HUES48 (cell line): ENCODE measurements around the gene KCTD2.

Experiments used
- H3K27ac ChIP-seq: one replicate; pipeline ENCODE4 v1.7.0; 2013; ENCODE audit warnings: low read depth, low read length, inconsistent platforms
- H3K27me3 ChIP-seq: 2 replicates; pipeline ENCODE4 v1.6.1; 2013; ENCODE audit warnings: mild to moderate bottlenecking, low read length; ENCODE audit not compliant: control insufficient read depth, insufficient read depth
- H3K36me3 ChIP-seq: 2 replicates; pipeline ENCODE4 v1.6.1; 2013; ENCODE audit warnings: low read length; ENCODE audit not compliant: control insufficient read depth, insufficient read depth
- H3K4me1 ChIP-seq: 2 replicates; pipeline ENCODE4 v1.6.1; 2013; ENCODE audit warnings: mild to moderate bottlenecking, low read length; ENCODE audit not compliant: control insufficient read depth, insufficient read depth
- H3K4me3 ChIP-seq: 2 replicates; pipeline ENCODE4 v1.5.1; 2013; ENCODE audit warnings: mild to moderate bottlenecking, low read depth, low read length
- H3K9ac ChIP-seq: 2 replicates; pipeline ENCODE4 v1.6.1; 2013; ENCODE audit warnings: mild to moderate bottlenecking, low read depth, low read length, moderate library complexity
- H3K9me3 ChIP-seq: 2 replicates; pipeline ENCODE4 v1.6.1; 2013; ENCODE audit warnings: low read length; ENCODE audit not compliant: control insufficient read depth, insufficient read depth

Gene KCTD2

DNA sequence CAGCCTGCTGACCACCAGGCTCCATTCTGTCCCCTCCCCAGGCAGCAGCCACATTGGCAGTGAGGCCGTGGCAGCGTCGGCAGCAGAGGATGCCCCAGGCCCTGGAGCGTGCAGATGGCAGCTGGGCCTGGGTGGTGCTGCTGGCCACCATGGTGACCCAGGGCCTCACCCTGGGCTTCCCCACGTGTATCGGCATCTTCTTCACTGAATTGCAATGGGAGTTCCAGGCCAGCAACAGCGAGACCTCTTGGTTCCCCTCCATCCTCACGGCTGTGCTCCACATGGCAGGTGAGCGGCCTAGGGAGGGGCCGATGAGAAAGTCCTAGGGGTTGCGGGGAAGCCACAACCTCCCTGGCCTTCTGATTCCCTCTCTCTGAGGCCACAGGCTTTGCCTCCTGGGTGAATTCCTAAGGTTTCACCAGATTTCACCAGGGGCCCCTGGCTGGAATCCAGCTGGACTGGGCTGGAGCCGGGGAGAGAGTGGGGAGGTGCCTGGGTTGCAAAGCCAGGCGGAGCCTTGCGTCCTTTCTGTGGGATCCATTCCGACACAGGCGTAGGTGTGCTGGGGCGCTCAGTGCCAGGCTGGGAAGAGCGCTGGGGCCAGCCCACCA lies 46.6 kb downstream of the KCTD2 start:
- H3K9me3 ChIP-seq: no peaks in the 10 kb centered on the region
- peaks cover 12% of the 10 kb centered on the region for H3K4me1 ChIP-seq
- no peaks in the 10 kb centered on the region for H3K36me3 ChIP-seq
- H3K9ac ChIP-seq: no peak overlapping the region
- H3K27ac ChIP-seq: no peak overlapping the region
- H3K4me3 ChIP-seq: no peak overlapping the region
- no peaks in the 10 kb centered on the region for H3K27me3 ChIP-seq

DNA sequence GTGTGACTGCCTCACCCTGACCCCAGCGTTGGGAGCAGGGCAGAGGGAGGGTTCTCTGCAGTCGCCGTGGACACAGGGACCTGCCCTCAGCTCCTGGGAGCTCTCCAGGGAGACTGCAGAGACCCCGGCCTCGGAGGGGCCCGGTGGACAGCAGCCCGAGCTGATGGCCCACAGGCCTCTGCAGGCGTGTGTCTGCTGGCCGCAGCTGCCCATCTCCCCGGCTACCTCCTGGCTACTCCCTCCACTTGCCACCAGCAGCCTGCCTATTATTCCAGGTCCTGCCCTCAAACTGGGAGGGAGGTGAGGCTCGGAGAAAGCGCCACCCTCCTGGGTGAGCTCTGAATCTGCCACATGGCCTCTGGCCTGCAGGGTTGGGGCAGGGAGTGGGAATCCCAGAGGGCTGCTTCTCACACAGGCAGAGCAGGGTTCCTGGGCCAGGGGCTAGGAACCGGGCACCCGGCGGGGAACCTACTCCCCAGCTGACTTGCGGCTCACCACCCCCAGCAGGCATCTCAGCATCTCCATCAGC lies 47.9 kb downstream of the KCTD2 start:
- H3K4me3 ChIP-seq: no peak overlapping the region
- H3K27me3 ChIP-seq: no peaks in the 10 kb centered on the region
- H3K4me1 ChIP-seq: peaks cover 8% of the 10 kb centered on the region; the same call in 1 of the 2 replicates
- H3K36me3 ChIP-seq: peaks cover 3% of the 10 kb centered on the region; the same call in 1 of the 2 replicates
- H3K9me3 ChIP-seq: no peaks in the 10 kb centered on the region
- H3K27ac ChIP-seq: no peak overlapping the region
- H3K9ac ChIP-seq: no peak overlapping the region

DNA sequence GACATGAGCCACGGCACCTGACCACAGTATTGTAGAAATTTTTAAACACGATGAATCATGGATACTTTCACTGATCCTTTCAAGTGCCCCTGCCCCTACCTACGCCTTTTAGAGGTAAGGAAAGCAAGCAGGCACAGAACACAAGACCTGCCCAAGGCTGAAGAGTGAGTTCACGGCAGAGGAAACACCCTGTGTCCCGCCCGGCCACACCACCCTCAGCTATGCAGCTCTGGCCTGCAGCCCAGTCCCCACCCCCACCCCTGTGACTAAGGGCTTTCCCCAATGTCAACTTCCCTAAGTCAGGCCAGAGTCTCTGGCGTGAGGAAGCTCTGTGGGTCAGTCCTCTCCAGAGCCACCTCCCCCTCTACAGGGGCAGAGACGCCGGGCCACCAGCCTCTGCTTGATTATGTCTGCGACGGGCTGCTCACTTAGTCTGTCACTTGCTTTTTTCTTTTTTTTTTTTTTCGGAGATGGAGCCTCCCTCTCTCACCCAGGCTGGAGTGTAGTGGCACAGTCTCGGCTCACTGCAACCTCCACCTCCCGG lies 49.1 kb downstream of the KCTD2 start:
- H3K27me3 ChIP-seq: no peaks in the 10 kb centered on the region
- no peak overlapping the region for H3K4me3 ChIP-seq
- H3K9ac ChIP-seq: no peak overlapping the region
- H3K36me3 ChIP-seq: peaks cover 11% of the 10 kb centered on the region
- peaks cover 4% of the 10 kb centered on the region; the same call in 1 of the 2 replicates for H3K4me1 ChIP-seq
- H3K27ac ChIP-seq: no peak overlapping the region
- no peaks in the 10 kb centered on the region for H3K9me3 ChIP-seq

DNA sequence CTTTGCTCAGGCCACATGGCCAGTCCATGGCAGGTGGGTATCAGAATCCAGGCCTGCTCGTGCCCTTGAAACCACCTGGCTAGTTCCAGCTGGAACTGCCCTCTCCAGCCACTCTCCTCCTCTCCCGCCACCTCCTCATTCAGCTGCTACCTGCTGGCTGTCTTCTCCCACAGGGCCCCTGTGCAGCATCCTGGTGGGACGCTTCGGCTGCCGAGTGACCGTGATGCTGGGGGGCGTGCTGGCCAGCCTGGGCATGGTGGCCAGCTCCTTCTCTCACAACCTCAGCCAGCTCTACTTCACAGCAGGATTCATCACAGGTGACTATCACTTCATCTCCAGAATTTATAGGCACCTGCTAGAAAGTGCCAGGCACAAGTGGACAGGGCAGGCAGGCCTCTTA lies 50.8 kb downstream of the KCTD2 start:
- H3K36me3 ChIP-seq: peaks cover 11% of the 10 kb centered on the region

DNA sequence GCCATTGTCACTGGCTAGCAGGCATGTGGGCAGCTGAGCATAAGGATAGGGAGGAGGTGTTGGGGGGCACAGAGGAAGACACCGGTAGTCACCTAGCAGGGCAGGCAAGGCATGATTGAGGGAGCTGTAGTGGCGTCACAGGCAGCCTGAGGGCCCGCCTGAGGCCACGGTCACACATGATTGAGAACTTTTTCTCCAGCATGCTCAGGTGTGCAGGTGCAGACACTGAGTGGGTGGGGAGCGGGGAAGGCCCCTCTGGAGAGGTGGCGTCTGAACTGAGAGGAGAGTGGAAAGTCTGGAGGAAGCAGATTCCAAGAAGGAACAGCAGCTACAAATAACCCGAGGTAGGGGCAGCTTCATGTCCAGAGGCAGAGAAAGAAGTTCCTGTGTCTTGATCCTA lies 51.8 kb downstream of the KCTD2 start:
- Histone ChIP-seq H3K9me3 (no peaks in the 10 kb centered on the region), H3K27ac (no peak overlapping the region), H3K4me1 (no peaks in the 10 kb centered on the region; the same call in 1 of the 2 replicates), H3K4me3 (no peak overlapping the region), H3K36me3 (peaks cover 11% of the 10 kb centered on the region), H3K27me3 (no peaks in the 10 kb centered on the region), H3K9ac (no peak overlapping the region)

More for the DNA sequence above, 50.8 kb downstream of the KCTD2 start:
- Histone ChIP-seq H3K27me3 (no peaks in the 10 kb centered on the region), H3K27ac (no peak overlapping the region), H3K9ac (no peak overlapping the region), H3K9me3 (no peaks in the 10 kb centered on the region), H3K4me3 (no peak overlapping the region), H3K4me1 (no peaks in the 10 kb centered on the region; the same call in 1 of the 2 replicates)

DNA sequence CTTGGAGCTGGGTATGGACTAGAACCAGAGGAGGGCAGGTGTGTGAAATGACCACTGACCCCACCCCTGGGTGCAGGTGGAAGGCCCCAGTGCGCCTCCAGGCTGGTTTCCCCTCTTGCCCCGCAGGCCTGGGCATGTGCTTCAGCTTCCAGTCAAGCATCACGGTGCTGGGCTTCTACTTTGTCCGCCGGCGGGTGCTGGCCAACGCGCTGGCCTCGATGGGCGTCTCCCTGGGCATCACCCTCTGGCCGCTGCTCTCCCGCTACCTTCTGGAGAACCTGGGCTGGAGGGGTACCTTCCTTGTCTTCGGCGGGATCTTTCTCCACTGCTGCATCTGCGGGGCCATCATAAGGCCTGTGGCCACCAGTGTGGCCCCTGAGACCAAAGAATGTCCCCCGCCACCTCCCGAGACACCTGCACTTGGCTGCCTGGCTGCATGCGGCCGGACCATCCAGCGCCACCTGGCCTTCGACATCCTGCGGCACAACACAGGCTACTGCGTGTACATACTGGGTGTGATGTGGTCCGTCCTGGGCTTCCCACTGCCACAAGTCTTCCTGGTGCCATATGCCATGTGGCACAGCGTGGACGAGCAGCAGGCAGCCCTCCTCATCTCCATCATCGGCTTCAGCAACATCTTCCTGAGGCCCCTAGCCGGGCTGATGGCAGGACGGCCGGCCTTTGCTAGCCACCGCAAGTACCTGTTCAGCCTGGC lies 53.0 kb downstream of the KCTD2 start:
- H3K9ac ChIP-seq: no peak overlapping the region
- H3K9me3 ChIP-seq: no peaks in the 10 kb centered on the region
- no peaks in the 10 kb centered on the region; the same call in 1 of the 2 replicates for H3K4me1 ChIP-seq
- H3K36me3 ChIP-seq: peaks cover 11% of the 10 kb centered on the region
- no peaks in the 10 kb centered on the region for H3K27me3 ChIP-seq
- H3K27ac ChIP-seq: no peak overlapping the region
- no peak overlapping the region for H3K4me3 ChIP-seq

DNA sequence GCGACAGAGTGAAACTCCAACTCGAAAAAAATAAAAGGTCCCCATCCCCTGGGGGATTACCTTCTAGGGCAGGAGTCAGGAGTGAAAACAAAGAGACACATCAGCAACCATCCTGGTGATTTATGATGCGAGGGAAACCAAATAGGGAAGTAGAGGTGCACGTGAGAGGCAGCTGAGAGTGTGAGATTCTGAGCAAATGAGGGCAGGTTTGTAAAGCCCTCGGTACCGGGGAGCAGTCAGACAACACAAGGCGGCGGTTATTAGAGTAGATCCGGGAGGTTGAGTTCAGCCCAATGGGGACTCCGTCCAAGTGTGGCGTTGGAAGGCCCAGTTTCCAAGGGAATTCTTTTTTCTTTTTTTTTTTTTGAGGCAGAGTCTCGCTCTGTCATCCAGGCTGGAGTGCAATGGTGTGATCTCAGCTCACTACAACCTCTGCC lies 55.4 kb downstream of the KCTD2 start:
- Histone ChIP-seq H3K9me3 (no peaks in the 10 kb centered on the region), H3K9ac (no peak overlapping the region), H3K36me3 (peaks cover 11% of the 10 kb centered on the region), H3K4me1 (peaks cover 3% of the 10 kb centered on the region), H3K27ac (no peak overlapping the region), H3K27me3 (no peaks in the 10 kb centered on the region), H3K4me3 (no peak overlapping the region)

DNA sequence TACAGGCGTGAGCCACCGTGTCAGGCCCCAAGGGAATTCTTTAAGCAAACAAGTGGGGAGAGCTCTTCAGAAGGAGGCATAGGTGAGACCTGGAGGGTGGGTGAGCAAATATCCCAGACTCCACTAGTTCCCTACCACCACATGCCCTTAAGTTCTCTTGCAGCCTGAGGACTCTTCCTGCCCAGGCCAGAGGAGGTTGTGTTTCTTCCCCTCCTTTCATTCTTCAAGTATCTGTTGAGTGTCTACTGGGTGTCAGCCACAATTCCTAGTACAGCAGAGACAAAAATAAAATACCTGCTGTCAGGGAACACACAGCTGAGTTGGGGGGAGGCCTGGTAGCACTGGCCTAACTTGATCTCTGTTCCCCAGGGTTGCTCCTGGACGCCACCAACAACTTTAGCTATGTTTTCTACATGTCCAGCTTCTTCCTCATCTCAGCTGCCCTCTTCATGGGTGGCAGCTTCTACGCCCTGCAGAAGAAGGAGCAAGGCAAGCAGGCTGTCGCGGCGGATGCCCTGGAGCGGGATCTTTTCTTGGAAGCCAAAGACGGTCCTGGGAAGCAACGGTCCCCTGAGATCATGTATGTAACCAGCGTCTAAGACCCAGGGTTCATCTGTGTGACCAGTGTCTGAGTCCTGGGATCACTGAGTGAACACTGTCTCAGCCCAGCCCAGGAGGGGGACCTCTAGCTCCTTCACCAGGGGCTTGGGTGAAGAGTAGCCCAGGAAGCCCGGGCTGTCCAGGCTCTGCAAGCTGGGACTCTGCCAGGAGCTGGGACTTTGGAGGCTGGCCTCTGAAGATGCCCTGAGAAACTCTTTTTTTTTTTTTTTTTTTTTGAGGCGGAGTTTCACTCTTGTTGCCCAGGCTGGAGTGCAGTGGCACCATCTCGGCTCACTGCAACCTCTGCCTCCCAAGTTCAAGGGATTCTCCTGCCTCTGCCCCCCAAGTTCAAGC lies 56.9 kb downstream of the KCTD2 start:
- Histone ChIP-seq H3K27me3 (peaks cover 3% of the 10 kb centered on the region; the same call in 1 of the 2 replicates), H3K4me1 (peaks cover 7% of the 10 kb centered on the region), H3K9me3 (no peaks in the 10 kb centered on the region), H3K27ac (no peak overlapping the region), H3K36me3 (peaks cover 10% of the 10 kb centered on the region), H3K4me3 (no peak overlapping the region), H3K9ac (no peak overlapping the region)

DNA sequence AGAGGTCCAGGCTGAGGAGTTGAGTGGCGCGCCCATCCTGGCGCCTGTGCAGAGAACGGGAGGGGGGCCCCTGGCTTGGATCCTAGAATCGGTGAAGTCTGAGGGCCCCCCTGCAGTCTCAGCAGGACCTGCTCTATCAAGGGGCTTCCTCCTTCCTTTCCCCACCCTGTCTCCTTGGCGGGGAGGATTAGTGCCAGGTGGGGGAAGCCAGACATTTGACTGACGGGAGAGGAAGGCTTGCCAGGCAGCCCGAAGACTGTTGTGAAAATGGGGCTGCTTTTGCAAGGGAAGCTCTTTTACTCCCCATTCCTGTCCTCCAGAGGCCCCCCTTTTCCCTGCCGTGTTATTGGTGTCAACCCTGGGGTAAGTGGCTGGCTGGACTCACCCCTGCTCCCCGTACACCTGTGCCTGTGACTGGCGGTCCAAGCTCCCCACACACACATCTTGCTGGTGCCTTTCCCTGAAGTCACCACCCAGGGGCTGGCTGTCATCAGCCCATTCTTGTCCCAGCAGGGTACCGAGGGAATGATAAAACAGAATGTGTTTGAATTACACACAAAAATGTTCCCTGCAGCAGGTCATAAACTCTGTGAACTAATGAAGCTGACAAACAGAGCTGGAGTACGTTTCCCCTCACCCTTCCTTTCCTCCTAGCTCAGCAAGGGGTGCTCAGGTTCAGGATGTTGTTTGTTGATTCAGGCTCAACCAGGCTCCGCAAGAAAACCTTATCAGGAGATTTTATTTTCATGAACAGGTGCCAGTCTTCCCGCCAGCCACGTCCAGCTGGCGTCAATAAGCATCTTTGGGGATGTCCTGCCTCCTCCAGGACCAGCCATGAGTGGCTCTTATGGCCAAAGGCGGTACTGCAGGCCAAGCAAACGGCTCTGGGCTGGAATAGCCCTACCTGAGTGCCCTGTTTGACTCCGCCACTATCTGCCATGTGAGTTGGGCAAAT lies 58.4 kb downstream of the KCTD2 start:
- Histone ChIP-seq H3K27ac (peak overlapping the region; percentile 24), H3K4me1 (peaks cover 8% of the 10 kb centered on the region), H3K36me3 (peaks cover 4% of the 10 kb centered on the region), H3K4me3 (no peak overlapping the region), H3K27me3 (peaks cover 3% of the 10 kb centered on the region; the same call in 1 of the 2 replicates), H3K9me3 (no peaks in the 10 kb centered on the region), H3K9ac (no peak overlapping the region)
